ACC112 (cell line): ENCODE measurements around the gene KLKB1.

Experiments used
- H2AFZ ChIP-seq: fragments of 200-600 bp; sonication (generic); one replicate; pipeline ENCODE4 v1.6.0; 2017; ENCODE audit warnings: antibody characterized with exemption, low read length; ENCODE audit not compliant: unreplicated experiment
- H3K27ac ChIP-seq: fragments of 200-600 bp; sonication (generic); 2 replicates; pipeline ENCODE4 v1.5.1; 2014; ENCODE audit warnings: low read depth, mild to moderate bottlenecking, antibody characterized with exemption, low read length, moderate library complexity
- H3K27me3 ChIP-seq: fragments of 200-600 bp; sonication (generic); 2 replicates; pipeline ENCODE4 v1.6.1; 2014; ENCODE audit warnings: mild to moderate bottlenecking, antibody characterized with exemption, low read length, moderate library complexity, mixed read lengths; ENCODE audit not compliant: insufficient read depth
- H3K36me3 ChIP-seq: fragments of 200-600 bp; sonication (generic); 2 replicates; pipeline ENCODE4 v1.6.1; 2016; ENCODE audit warnings: mild to moderate bottlenecking, antibody characterized with exemption, low read length, moderate library complexity, mixed read lengths; ENCODE audit not compliant: insufficient read depth
- H3K4me1 ChIP-seq: fragments of 200-600 bp; sonication (generic); one replicate; pipeline ENCODE4 v1.6.1; 2016; ENCODE audit warnings: low read length, mixed read lengths; ENCODE audit not compliant: insufficient read depth, unreplicated experiment, control insufficient read depth
- H3K4me3 ChIP-seq: fragments of 200-600 bp; sonication (generic); 2 replicates; pipeline ENCODE4 v1.5.1; 2014; ENCODE audit warnings: mild to moderate bottlenecking, low read depth, low read length
- H3K79me2 ChIP-seq: fragments of 200-600 bp; sonication (generic); one replicate; pipeline ENCODE4 v1.6.0; 2016; ENCODE audit warnings: low read length; ENCODE audit not compliant: control insufficient read depth, unreplicated experiment, insufficient read depth

KLKB1 gene

DNA sequence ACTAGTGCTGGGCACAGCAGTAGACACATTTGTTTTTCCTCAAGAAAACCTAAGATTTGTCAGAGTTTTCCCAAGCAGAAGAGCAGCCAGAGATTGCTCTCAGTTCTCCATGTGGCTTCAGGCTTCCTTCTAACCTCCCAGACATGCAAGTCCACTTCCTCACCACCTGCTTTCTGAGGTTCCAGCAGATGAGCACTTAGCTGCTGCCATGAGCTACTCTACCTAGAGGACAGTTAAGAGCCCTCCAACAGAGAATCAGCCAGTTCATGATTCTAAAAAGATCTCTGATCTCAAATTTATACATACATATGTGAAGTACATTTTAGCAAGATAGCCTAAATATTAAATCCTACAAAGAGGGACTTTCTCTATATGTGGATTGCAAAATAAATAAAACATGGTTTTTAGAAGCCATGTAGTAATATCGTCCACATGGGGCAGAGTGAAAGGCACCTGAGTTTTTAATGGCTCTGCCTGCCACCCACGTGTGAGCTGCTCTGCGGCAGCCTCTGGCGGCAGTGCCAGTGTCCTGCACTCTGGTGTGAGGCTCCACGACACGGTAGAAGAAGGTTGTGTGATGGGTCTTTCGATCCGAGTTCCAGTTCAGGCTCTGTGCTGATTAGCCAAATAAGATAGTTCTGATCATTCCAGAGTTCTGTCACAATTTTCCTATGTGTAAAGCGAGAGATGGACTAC, 25.6 kb upstream of the KLKB1 start:
- no peaks in the 10 kb centered on the region for H3K79me2 ChIP-seq
- H3K4me3 ChIP-seq = no peak overlapping the region
- H3K27me3 ChIP-seq = no peaks in the 10 kb centered on the region
- H3K36me3 ChIP-seq = peaks cover 5% of the 10 kb centered on the region; the same call in 1 of the 2 replicates
- H3K27ac ChIP-seq = no peak overlapping the region
- H3K4me1 ChIP-seq = no peaks in the 10 kb centered on the region
- H2AFZ ChIP-seq = no peak overlapping the region

DNA sequence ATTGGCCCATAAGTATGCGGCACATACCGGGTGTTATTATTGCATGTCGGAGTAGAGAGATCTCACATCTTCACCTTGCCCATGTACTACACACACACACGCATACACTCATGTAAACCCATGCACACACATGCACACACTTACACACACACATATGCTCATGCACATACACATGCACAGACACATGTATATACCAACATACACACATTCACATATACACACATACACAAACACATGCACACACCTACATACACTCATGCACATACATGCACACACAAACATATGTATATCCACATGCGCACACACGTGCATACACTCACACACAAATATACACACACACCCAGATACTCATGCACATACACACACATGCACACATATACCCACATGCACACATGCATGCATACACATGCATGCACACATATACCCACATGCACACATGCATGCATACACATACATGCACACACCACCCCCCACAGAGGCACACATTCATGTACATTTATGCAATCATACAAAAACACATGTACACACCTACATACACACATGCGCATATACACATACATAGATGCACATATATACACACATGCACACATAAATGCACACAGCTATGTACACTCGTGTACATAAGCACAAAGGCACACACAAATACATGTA, 24.7 kb upstream of the KLKB1 start:
- no peaks in the 10 kb centered on the region for H3K27me3 ChIP-seq
- no peak overlapping the region for H3K27ac ChIP-seq

DNA sequence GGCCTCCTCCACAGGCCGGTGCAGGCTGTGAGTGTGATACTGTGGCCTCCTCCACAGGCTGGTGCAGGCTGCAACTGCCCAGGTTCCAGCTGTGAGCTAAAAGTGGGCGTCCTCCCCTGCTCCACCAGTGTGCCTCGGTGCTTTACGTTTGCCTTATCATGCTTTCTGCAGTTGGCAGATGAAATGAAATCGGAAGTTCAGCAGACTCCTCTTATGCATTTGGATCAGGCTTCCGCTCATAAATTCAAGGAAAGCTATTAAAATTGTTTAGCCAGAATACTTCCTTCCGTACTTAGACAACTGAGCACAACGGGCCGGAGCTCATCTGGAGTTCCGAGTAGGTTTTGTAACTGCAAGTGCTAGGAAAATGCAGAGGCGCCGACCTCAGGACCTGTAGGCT, 23.9 kb upstream of the KLKB1 start:
- H3K36me3 ChIP-seq = no peaks in the 10 kb centered on the region
- H3K4me3 ChIP-seq = no peak overlapping the region
- no peaks in the 10 kb centered on the region for H3K4me1 ChIP-seq
- H3K79me2 ChIP-seq = no peaks in the 10 kb centered on the region
- H3K27ac ChIP-seq = no peak overlapping the region
- H2AFZ ChIP-seq = no peak overlapping the region
- no peaks in the 10 kb centered on the region for H3K27me3 ChIP-seq

More for the DNA sequence above, 24.7 kb upstream of the KLKB1 start:
- Histone ChIP-seq H3K4me1 (no peaks in the 10 kb centered on the region), H3K36me3 (no peaks in the 10 kb centered on the region), H2AFZ (no peak overlapping the region), H3K79me2 (no peaks in the 10 kb centered on the region), H3K4me3 (no peak overlapping the region)

DNA sequence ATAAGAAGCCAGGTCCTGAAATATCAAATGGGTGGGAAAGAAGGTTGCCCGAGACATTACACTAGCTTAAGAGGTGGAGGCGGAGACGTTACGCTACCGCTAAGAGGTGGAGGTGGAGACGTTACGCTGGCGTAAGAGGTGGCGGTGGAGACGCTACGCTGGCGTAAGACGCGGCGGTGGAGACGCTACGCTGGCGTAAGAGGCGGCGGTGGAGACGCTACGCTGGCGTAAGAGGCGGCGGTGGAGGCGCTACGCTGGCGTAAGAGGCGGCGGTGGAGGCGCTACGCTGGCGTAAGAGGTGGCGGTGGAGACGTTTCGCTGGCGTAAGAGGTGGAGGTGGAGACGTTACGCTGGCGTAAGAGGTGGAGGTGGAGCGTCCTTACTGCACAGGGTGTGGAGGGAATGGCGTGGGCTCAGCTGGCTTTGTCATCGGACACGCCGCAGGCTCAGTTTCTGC, 23.2 kb upstream of the KLKB1 start:
- H3K36me3 ChIP-seq = peaks cover 7% of the 10 kb centered on the region
- no peak overlapping the region for H2AFZ ChIP-seq
- H3K27ac ChIP-seq = no peak overlapping the region
- no peaks in the 10 kb centered on the region for H3K4me1 ChIP-seq
- no peaks in the 10 kb centered on the region for H3K27me3 ChIP-seq
- H3K79me2 ChIP-seq = no peaks in the 10 kb centered on the region
- no peak overlapping the region for H3K4me3 ChIP-seq

DNA sequence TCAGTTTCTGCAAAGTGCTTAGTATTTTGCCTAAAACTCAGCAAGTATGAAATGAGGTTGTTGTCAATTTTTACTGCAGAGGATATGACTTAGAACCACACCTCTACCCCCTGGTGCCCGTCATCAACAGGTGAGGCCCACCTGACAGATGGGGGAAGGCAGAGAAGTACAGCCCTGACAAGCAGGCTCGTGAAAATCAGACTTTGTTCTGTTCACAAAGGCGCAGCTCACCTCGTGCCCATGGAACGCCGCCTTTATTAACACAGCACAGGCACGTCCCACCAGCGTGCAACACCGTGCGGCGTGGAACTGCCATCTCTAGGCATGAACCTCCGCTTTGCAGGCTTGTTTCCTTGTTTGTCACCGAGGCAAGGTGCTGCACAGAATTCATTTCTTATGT, 22.6 kb upstream of the KLKB1 start:
- peaks cover 12% of the 10 kb centered on the region for H3K36me3 ChIP-seq
- H3K27ac ChIP-seq = no peak overlapping the region
- H2AFZ ChIP-seq = no peak overlapping the region
- no peaks in the 10 kb centered on the region for H3K27me3 ChIP-seq
- H3K4me3 ChIP-seq = no peak overlapping the region
- H3K4me1 ChIP-seq = no peaks in the 10 kb centered on the region
- no peaks in the 10 kb centered on the region for H3K79me2 ChIP-seq

DNA sequence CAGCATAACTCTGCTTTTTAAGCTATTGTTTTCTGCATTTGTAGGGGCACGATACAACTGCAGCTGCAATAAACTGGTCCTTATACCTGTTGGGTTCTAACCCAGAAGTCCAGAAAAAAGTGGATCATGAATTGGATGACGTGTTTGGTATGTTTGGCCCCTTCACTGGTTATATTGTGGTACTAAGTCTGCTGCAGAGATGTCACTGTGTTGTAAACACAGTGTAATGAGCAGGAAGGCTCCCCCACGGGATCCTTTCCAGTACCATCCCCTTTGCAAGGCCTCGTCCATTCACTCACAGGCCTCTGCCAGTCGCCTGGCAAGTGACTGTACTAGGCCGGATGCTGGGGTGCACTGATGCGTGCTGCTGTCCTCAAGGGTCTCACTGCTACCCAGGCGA, 22.2 kb upstream of the KLKB1 start:
- Histone ChIP-seq H3K27me3 (no peaks in the 10 kb centered on the region), H2AFZ (no peak overlapping the region), H3K36me3 (peaks cover 16% of the 10 kb centered on the region), H3K4me1 (no peaks in the 10 kb centered on the region), H3K79me2 (no peaks in the 10 kb centered on the region), H3K4me3 (no peak overlapping the region), H3K27ac (no peak overlapping the region)

DNA sequence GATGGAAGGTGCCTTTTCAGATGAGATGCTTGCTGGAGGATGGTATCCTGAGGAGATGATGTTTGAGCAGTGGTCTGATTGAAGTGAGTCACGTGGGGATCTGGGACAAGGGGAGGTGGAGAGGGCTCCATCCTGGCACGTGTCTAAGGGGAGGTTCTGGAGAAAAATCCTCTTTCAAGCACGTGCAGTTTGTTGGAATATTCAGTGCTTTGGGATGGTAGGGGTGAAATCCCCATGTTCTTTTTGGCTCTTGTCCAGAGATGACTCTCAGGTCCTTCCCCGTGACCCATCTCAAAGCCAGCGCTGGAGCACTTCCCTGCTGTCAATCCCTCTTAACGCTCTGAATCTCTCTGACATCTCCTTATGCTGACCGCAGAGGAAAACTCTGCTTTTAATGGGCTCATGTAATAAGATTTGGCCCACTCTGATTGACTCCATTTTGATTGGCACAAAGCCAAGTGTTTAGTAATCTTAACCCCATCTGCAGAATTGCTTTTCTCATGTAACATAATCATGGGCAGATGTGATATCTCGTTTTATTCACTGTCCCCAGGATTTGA, 10.8 kb upstream of the KLKB1 start:
- H3K36me3 ChIP-seq = no peaks in the 10 kb centered on the region
- no peak overlapping the region for H2AFZ ChIP-seq
- no peak overlapping the region for H3K4me3 ChIP-seq
- no peak overlapping the region for H3K27ac ChIP-seq
- H3K79me2 ChIP-seq = no peaks in the 10 kb centered on the region
- H3K27me3 ChIP-seq = no peaks in the 10 kb centered on the region
- H3K4me1 ChIP-seq = peaks cover 4% of the 10 kb centered on the region

DNA sequence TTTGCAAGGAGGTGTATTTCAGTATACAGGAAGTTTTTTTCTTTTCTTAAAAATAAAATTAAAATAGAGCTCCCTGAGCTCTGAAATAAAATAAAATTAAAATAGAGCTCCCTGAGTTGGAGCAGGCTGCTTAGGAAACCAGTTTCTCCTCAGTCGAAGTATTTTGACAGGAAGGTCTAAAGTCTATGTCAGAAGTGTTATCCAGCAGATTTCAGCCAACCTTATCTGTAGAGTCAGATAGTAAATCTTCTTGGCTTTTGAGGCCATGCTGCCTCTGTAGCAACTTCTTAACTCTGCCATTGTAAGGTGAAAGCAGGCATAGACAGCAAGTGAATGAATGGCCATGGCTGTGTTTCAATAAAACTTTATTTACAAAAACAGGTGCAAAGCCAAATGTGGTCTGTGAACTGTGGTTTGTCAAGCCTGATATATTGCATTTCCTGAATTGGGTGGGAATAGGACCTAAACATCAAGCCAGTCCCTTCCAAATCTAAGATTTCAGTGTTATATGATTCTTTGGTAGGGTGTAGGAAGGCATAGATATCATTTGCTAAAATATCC, 9.5 kb upstream of the KLKB1 start:
- Histone ChIP-seq H3K27me3 (no peaks in the 10 kb centered on the region; the same call in 1 of the 2 replicates), H3K36me3 (no peaks in the 10 kb centered on the region), H3K79me2 (no peaks in the 10 kb centered on the region), H3K4me1 (peaks cover 4% of the 10 kb centered on the region), H2AFZ (no peak overlapping the region), H3K4me3 (no peak overlapping the region), H3K27ac (no peak overlapping the region)

DNA sequence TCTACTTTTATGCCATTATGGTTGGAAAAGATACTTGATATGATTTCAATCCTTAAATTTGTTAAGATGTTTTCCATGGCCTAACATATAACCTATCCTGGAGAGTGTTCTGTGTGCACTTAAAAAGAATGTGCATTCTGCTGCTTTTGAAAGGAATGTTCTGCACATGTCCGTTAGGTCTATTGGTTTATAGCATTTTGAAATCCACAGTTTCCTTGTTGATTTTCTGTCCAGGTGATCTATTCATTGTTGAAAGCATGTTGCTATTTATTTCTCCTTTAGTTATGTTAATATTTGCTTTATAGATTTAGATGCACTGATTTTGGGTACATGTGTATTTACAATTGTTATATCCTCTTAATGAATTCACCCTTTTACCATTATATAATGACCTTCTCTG, 5.7 kb upstream of the KLKB1 start:
- Histone ChIP-seq H3K36me3 (no peaks in the 10 kb centered on the region), H2AFZ (no peak overlapping the region), H3K4me3 (no peak overlapping the region), H3K4me1 (peaks cover 4% of the 10 kb centered on the region), H3K27ac (no peak overlapping the region), H3K27me3 (no peaks in the 10 kb centered on the region; the same call in 1 of the 2 replicates), H3K79me2 (no peaks in the 10 kb centered on the region)

DNA sequence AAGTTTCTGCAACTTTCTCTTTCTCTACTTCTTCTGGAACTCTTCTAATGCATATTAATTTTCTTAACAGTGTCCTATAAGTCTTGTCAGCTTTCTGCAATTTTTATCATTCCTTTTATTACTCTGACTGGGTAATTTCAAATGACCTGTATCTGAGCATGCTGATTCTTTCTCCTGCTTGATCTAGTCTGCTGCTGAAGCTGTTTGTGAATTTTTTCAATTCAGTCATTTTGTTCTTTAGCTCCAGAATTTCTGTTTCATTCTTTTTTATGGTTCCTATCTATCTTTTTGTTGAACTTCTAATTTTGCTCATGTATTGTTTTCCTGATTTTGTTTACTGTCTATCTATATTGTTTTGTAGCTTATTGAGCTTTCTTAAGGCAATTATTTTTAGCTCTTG, 1.5 kb upstream of the KLKB1 start:
- H2AFZ ChIP-seq = no peak overlapping the region
- peaks cover 10% of the 10 kb centered on the region for H3K4me1 ChIP-seq
- no peak overlapping the region for H3K27ac ChIP-seq
- no peak overlapping the region for H3K4me3 ChIP-seq
- no peaks in the 10 kb centered on the region for H3K79me2 ChIP-seq
- H3K27me3 ChIP-seq = no peaks in the 10 kb centered on the region; the same call in 1 of the 2 replicates
- no peaks in the 10 kb centered on the region for H3K36me3 ChIP-seq
